Liver (tissue), 9 donors: ENCODE data around the gene WDR59. TPM values are rescaled to one million over a fixed set of nuclear protein-coding genes. Genes with fewer than 3 reads are reported as not detected.
"Not testable (repeated sequence)": the region's sequence is repeated elsewhere in the genome, so short reads cannot be mapped to it uniquely, and the experiment has no call there.

Source experiments
- DNase-seq: peaks from one replicate; pipeline ENCODE4 v3.0.0-alpha.2; 2017; ENCODE audit warnings: low spot score
- H3K27ac ChIP-seq, 2 donors: one replicate each; pipeline ENCODE4 v1.7.0; 2013; ENCODE audit warnings: inconsistent platforms in 2 of 2, low read length in 2 of 2, control low read depth in 1 of 2, low read depth in 1 of 2, mild to moderate bottlenecking in 1 of 2
- H3K27me3 ChIP-seq, 4 donors: one replicate each; pipeline versions ENCODE4 v1.6.1 to v1.7.0; 2013; ENCODE audit warnings: low read length in 3 of 4, inconsistent platforms in 1 of 4, mild to moderate bottlenecking in 1 of 4, moderate library complexity in 1 of 4; ENCODE audit not compliant: control insufficient read depth in 4 of 4, insufficient read depth in 4 of 4
- H3K36me3 ChIP-seq, 4 donors: one replicate each; pipeline versions ENCODE4 v1.6.1 to v1.7.0; 2013; ENCODE audit warnings: low read length in 3 of 4, mild to moderate bottlenecking in 3 of 4, low read depth in 1 of 4, moderate library complexity in 1 of 4; ENCODE audit not compliant: control insufficient read depth in 4 of 4, insufficient read depth in 3 of 4
- H3K4me1 ChIP-seq, 4 donors: one replicate each; pipeline versions ENCODE4 v1.6.1 to v1.7.0; 2013; ENCODE audit warnings: low read length in 3 of 4, mild to moderate bottlenecking in 3 of 4, moderate library complexity in 1 of 4; ENCODE audit not compliant: control insufficient read depth in 4 of 4, insufficient read depth in 4 of 4
- H3K4me3 ChIP-seq, 3 donors: one replicate each; pipeline versions ENCODE4 v1.6.1 to v1.7.0; 2013; ENCODE audit warnings: low read length in 3 of 3, control low read depth in 1 of 3, low read depth in 1 of 3, mild to moderate bottlenecking in 1 of 3
- H3K9ac ChIP-seq, 2 donors: one replicate each; pipeline ENCODE4 v1.7.0; 2013; ENCODE audit warnings: low read length in 2 of 2, mild to moderate bottlenecking in 2 of 2, moderate library complexity in 2 of 2, control low read depth in 1 of 2, low read depth in 1 of 2
- H3K9me3 ChIP-seq, 4 donors: one replicate each; pipeline versions ENCODE4 v1.6.1 to v1.7.0; 2013; ENCODE audit warnings: low read length in 3 of 4; ENCODE audit not compliant: control insufficient read depth in 4 of 4
- ATF3 ChIP-seq: IDR thresholded peaks from 2 replicates; pipeline ENCODE4 v1.6.1; 2016; ENCODE audit warnings: antibody characterized with exemption
- CTCF ChIP-seq: fragments of 150-350 bp; IDR thresholded peaks from 2 replicates; pipeline ENCODE4 v1.5.1; 2017; ENCODE audit warnings: improper control_type of control experiment, low read depth, low read length; ENCODE audit not compliant: missing input control
- EGR1 ChIP-seq, 2 donors: IDR thresholded peaks; 2 replicates each; pipeline ENCODE4 v1.6.1; 2016 to 2018; ENCODE audit warnings: antibody characterized with exemption in 2 of 2, low read depth in 2 of 2
- FOXA1 ChIP-seq: IDR thresholded peaks from 2 replicates; pipeline ENCODE4 v1.6.1; 2016; ENCODE audit warnings: antibody characterized with exemption
- FOXA2 ChIP-seq: IDR thresholded peaks from 2 replicates; pipeline ENCODE4 v1.6.1; 2016; ENCODE audit warnings: antibody characterized with exemption
- GABPA ChIP-seq, 2 donors: IDR thresholded peaks in 1 of 2; conservative IDR thresholded peaks in 1 of 2; 2 replicates each; pipeline ENCODE4 v1.6.1; 2016; ENCODE audit warnings: antibody characterized with exemption in 2 of 2, mild to moderate bottlenecking in 1 of 2, moderate library complexity in 1 of 2
- HNF4A ChIP-seq, 2 donors: conservative IDR thresholded peaks; 2 replicates each; pipeline ENCODE4 v1.6.1; 2016; ENCODE audit warnings: antibody characterized with exemption in 2 of 2, mild to moderate bottlenecking in 2 of 2
- HNF4G ChIP-seq: IDR thresholded peaks from 2 replicates; pipeline ENCODE4 v1.6.1; 2016; ENCODE audit warnings: antibody characterized with exemption
- JUND ChIP-seq, 2 donors: IDR thresholded peaks; 2 replicates each; pipeline ENCODE4 v1.6.1; 2016; ENCODE audit warnings: antibody characterized with exemption in 2 of 2
- MAX ChIP-seq: IDR thresholded peaks from 2 replicates; pipeline ENCODE4 v1.6.1; 2016; ENCODE audit warnings: antibody characterized with exemption
- NR2F2 ChIP-seq: IDR thresholded peaks from 2 replicates; pipeline ENCODE4 v1.6.1; 2016; ENCODE audit warnings: antibody characterized with exemption
- RAD21 ChIP-seq, 2 donors: IDR thresholded peaks; 2 replicates each; pipeline ENCODE4 v1.6.1; 2016; ENCODE audit warnings: antibody characterized with exemption in 2 of 2, mild to moderate bottlenecking in 2 of 2
- REST ChIP-seq: IDR thresholded peaks from 2 replicates; pipeline ENCODE4 v1.6.1; 2016; ENCODE audit warnings: antibody characterized with exemption, mild to moderate bottlenecking
- RXRA ChIP-seq, 2 donors: IDR thresholded peaks; 2 replicates each; pipeline ENCODE4 v1.6.1; 2017 to 2018; ENCODE audit warnings: antibody characterized with exemption in 2 of 2, mild to moderate bottlenecking in 1 of 2
- TAF1 ChIP-seq: conservative IDR thresholded peaks from 2 replicates; pipeline ENCODE4 v1.6.1; 2016; ENCODE audit warnings: antibody characterized with exemption, mild to moderate bottlenecking
- ZBTB33 ChIP-seq: IDR thresholded peaks from 2 replicates; pipeline ENCODE4 v1.6.1; 2016; ENCODE audit warnings: antibody characterized with exemption
- WGBS: extraction: QIAGEN DNeasy Blood & Tissue Kit; methylation state at CpG from one replicate; pipeline ENCODE4 v1.1.7; 2013; 5-methylcytosine and 5-hydroxymethylcytosine counted together
- polyA plus RNA-seq, 2 donors: library from polyadenylated mRNA; stranded (reverse) in 1 of 2; unstranded in 1 of 2; fragments of 200-250 nt in 1 of 2; fragments of >200 nt in 1 of 2; fragmentation: Nextera tagmentation in 1 of 2; extraction: Ambion mirVana in 1 of 2; gene quantifications; one replicate each; pipeline versions ENCODE4 v1.2.1 to v1.2.3, GENCODE V29; 2013 to 2015
- total RNA-seq, 2 donors: library from RNA; depleted of rRNA; stranded (reverse); fragments of >200 nt; gene quantifications; one replicate each; pipeline ENCODE4 v1.2.3, GENCODE V29; 2014
- donor health status: healthy.
- donor health status: healthy.
- donor health status: healthy.
- donor health status: healthy.
- donor health status: healthy.

The WDR59 gene
- total and polyA plus RNA-seq, 4 donors: 14.1 to 30.3 (median 23.7) TPM

GRCh38 chr16:74843381-74844035 is 141.4 kb downstream of the WDR59 start:
- H3K27ac ChIP-seq, H3K27me3 ChIP-seq, H3K9me3 ChIP-seq, DNase-seq, H3K36me3 ChIP-seq, H3K9ac ChIP-seq, H3K4me3 ChIP-seq, H3K4me1 ChIP-seq: not testable (repeated sequence)
- 77% methylated on average over 14 of the region's 14 CpGs for WGBS

GRCh38 chr16:74842413-74842812 is 142.5 kb downstream of the WDR59 start:
- Histone ChIP-seq H3K36me3 (no peaks in the 10 kb centered on the region), H3K27me3 (no peaks in the 10 kb centered on the region), H3K4me1 (no peaks in the 10 kb centered on the region), H3K9ac (no peak overlapping the region), H3K9me3 (no peaks in the 10 kb centered on the region), H3K4me3 (no peak overlapping the region), H3K27ac (no peak overlapping the region)
- WGBS: 67% methylated on average over 6 of the region's 6 CpGs
- DNase-seq: no peak
- TF ChIP-seq RXRA (IDR thresholded peaks at IDR 0.05) (no peak), JUND (IDR thresholded peaks at IDR 0.05) (no peak)

- TF ChIP-seq EGR1 (IDR thresholded peaks at IDR 0.05; ENCODE audit: low read depth in 2 of 2) (no peak), RXRA (IDR thresholded peaks at IDR 0.05) (no peak), FOXA2 (no peak), GABPA (IDR thresholded peaks at IDR 0.05 in 1 of 2, conservative IDR thresholded peaks at IDR 0.05 in 1 of 2) (no peak), HNF4G (no peak), ATF3 (no peak), TAF1 (no peak), MAX (no peak), JUND (IDR thresholded peaks at IDR 0.05) (no peak), FOXA1 (no peak), NR2F2 (no peak), RAD21 (IDR thresholded peaks at IDR 0.05) (no peak)
- no peak overlapping the region for H3K9ac ChIP-seq
- no peak for DNase-seq
- no peak overlapping the region for H3K27ac ChIP-seq
- no peaks in the 10 kb centered on the region for H3K27me3 ChIP-seq
- no peaks in the 10 kb centered on the region for H3K9me3 ChIP-seq
- WGBS: 77% methylated on average over 3 of the region's 3 CpGs
- H3K4me3 ChIP-seq: no peak overlapping the region
- no peaks in the 10 kb centered on the region for H3K4me1 ChIP-seq
- H3K36me3 ChIP-seq: no peaks in the 10 kb centered on the region
These were observed 143.0 kb downstream of the WDR59 start for GRCh38 chr16:74841904-74842303.

GRCh38 chr16:74841469-74841868 is 143.5 kb downstream of the WDR59 start:
- no peaks in the 10 kb centered on the region for H3K9me3 ChIP-seq
- no peaks in the 10 kb centered on the region for H3K36me3 ChIP-seq
- 65% methylated on average over 2 of the region's 2 CpGs for WGBS
- no peak overlapping the region for H3K9ac ChIP-seq
- H3K27me3 ChIP-seq: no peaks in the 10 kb centered on the region
- no peak overlapping the region for H3K27ac ChIP-seq
- H3K4me3 ChIP-seq: no peak overlapping the region
- no peaks in the 10 kb centered on the region for H3K4me1 ChIP-seq
- DNase-seq: no peak
- no peak for TF ChIP-seq ZBTB33
- no peak for TF ChIP-seq CTCF
- TF ChIP-seq FOXA2: no peak
- TF ChIP-seq REST: no peak
- no peak for TF ChIP-seq ATF3
- TF ChIP-seq RAD21 (IDR thresholded peaks at IDR 0.05): no peak
- no peak for TF ChIP-seq RXRA (IDR thresholded peaks at IDR 0.05)
- no peak for TF ChIP-seq HNF4A (conservative IDR thresholded peaks at IDR 0.05)
